HFFc6 (cell line): ENCODE measurements around the gene C11orf65. TPM values are rescaled to one million over a fixed set of nuclear protein-coding genes. Genes with fewer than 3 reads are reported as not detected.
"Not testable (repeated sequence)": the region's sequence is repeated elsewhere in the genome, so short reads cannot be mapped to it uniquely, and the experiment has no call there.

Experiments used
- DNase-seq: peaks from one replicate; pipeline ENCODE4 v3.0.0-alpha.2; 2018
- H3K27ac Mint-ChIP-seq: 2 replicates; pipeline ENCODE4 v1.8.0; 2020; ENCODE audit warnings: mild to moderate bottlenecking, mixed read lengths
- H3K27me3 Mint-ChIP-seq: 2 replicates; pipeline ENCODE4 v1.8.0; 2021; ENCODE audit warnings: mild to moderate bottlenecking, moderate library complexity, mixed read lengths; ENCODE audit not compliant: insufficient read depth
- H3K36me3 Mint-ChIP-seq: 2 replicates; pipeline ENCODE4 v1.8.0; 2021; ENCODE audit warnings: low read depth, mixed read lengths
- H3K4me1 Mint-ChIP-seq: 2 replicates; pipeline ENCODE4 v1.8.0; 2020; ENCODE audit warnings: low read depth, mixed read lengths
- H3K4me3 Mint-ChIP-seq: 2 replicates; pipeline ENCODE4 v1.8.0; 2020; ENCODE audit warnings: mild to moderate bottlenecking, moderate library complexity, mixed read lengths
- H3K9me3 Mint-ChIP-seq: 2 replicates; pipeline ENCODE4 v1.8.0; 2020; ENCODE audit warnings: mild to moderate bottlenecking, mixed read lengths
- CTCF ChIP-seq: fragments of 200-600 bp; sonication (generic); IDR thresholded peaks from 2 replicates; pipeline ENCODE4 v1.5.0; 2021; ENCODE audit warnings: antibody characterized with exemption, mild to moderate bottlenecking
- total RNA-seq, 6 experiments: library from RNA; stranded (reverse); fragmentation: NEBNext Ultra II Directional; extraction: Animal tissue kit (Norgen Biotek cat#: 25700); gene quantifications; 2 replicates in 1 of 6; 3 replicates in 5 of 6; pipeline ENCODE4 v1.2.3, GENCODE V29; 2021

The C11orf65 gene
- total RNA-seq, 6 experiments from 2014 or later, result 0.47 to 0.69 (median 0.51) TPM; not detected in 1

- H3K27ac Mint-ChIP-seq, result no peak overlapping the region
- no peaks in the 10 kb centered on the region; the same call in none of the 2 replicates for H3K27me3 Mint-ChIP-seq
- no peak overlapping the region for H3K4me3 Mint-ChIP-seq
- no peaks in the 10 kb centered on the region for H3K9me3 Mint-ChIP-seq
- TF ChIP-seq CTCF, result no peak
- DNase-seq, result no peak
- no peaks in the 10 kb centered on the region for H3K4me1 Mint-ChIP-seq
- no peaks in the 10 kb centered on the region for H3K36me3 Mint-ChIP-seq
Observed at GRCh38 chr11:108393046-108393445, 74.3 kb downstream of the C11orf65 start.

DNA sequence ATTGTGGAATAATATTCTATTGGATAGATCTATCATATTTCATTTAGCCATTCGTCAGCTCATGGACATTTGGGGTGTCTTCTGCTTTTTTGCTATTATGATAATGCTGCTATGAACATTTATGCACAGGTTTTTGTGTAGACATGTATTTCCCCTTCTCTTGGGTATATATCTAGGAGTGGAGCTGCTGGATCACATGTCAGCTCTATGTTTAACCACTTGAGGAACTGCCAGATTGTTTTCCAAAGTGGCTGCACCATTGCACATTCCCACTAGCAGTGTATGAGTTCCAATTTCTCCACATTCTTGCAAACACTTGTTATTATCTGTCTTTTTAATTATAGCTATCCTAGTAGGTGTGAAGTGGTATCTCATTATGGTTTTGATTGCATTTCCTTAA, 75.0 kb downstream of the C11orf65 start:
- H3K4me3 Mint-ChIP-seq, result no peak overlapping the region
- no peaks in the 10 kb centered on the region for H3K36me3 Mint-ChIP-seq
- no peak overlapping the region for H3K27ac Mint-ChIP-seq
- H3K9me3 Mint-ChIP-seq, result no peaks in the 10 kb centered on the region
- no peak for TF ChIP-seq CTCF
- DNase-seq, result no peak
- H3K27me3 Mint-ChIP-seq, result no peaks in the 10 kb centered on the region; the same call in none of the 2 replicates
- H3K4me1 Mint-ChIP-seq, result no peaks in the 10 kb centered on the region

- Mint-ChIP-seq H3K4me1 (no peaks in the 10 kb centered on the region), H3K36me3 (no peaks in the 10 kb centered on the region), H3K9me3 (no peaks in the 10 kb centered on the region), H3K4me3 (no peak overlapping the region), H3K27ac (no peak overlapping the region), H3K27me3 (peaks cover 2% of the 10 kb centered on the region)
- no peak for TF ChIP-seq CTCF
- no peak for DNase-seq
Observed at GRCh38 chr11:108388576-108388975, 78.8 kb downstream of the C11orf65 start.

DNA sequence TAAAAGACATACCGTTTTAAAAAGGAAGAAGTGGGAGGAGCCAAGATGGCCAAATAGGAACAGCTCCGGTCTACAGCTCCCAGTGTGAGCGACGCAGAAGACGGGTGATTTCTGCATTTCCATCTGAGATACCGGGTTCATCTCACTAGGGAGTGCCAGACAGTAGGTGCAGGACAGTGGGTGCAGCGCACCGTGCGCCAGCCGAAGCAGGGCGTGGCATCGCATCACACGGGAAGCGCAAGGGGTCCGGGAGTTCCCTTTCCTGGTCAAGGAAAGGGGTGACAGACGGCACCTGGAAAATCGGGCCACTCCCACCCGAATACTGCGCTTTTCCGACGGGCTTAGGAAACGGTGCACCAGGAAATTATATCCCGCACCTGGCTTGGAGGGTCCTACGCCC, 93.8 kb downstream of the C11orf65 start:
- not testable (repeated sequence) for H3K27ac Mint-ChIP-seq

DNA sequence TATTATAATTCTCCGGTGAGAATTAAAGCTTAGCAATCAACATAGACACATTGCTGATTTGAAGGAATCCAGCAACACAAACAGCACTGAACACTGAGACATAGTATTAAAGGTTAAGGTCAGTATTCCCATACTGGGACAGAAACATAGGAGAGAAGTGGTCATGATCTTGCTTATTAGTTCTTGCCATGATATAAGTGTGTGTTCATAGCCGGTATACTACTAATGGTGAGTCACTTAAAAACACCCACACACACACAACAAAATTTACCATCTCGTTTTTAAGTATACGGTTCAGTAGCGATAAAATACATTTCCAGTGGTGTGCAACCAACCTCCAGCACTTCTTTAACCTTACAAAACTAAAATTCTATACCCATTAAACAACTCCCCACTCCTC, 96.3 kb downstream of the C11orf65 start:
- no peak for DNase-seq
- no peak for TF ChIP-seq CTCF
- Mint-ChIP-seq H3K4me1 (peaks cover 12% of the 10 kb centered on the region), H3K27me3 (no peaks in the 10 kb centered on the region), H3K27ac (no peak overlapping the region), H3K9me3 (peaks cover 6% of the 10 kb centered on the region; the same call in 1 of the 2 replicates), H3K4me3 (no peak overlapping the region), H3K36me3 (peaks cover 25% of the 10 kb centered on the region)

More for the DNA sequence above, 93.8 kb downstream of the C11orf65 start:
- H3K4me1 Mint-ChIP-seq, H3K27me3 Mint-ChIP-seq, H3K9me3 Mint-ChIP-seq, DNase-seq, H3K4me3 Mint-ChIP-seq: not testable (repeated sequence)
- H3K36me3 Mint-ChIP-seq, result peaks cover 21% of the 10 kb centered on the region

DNA sequence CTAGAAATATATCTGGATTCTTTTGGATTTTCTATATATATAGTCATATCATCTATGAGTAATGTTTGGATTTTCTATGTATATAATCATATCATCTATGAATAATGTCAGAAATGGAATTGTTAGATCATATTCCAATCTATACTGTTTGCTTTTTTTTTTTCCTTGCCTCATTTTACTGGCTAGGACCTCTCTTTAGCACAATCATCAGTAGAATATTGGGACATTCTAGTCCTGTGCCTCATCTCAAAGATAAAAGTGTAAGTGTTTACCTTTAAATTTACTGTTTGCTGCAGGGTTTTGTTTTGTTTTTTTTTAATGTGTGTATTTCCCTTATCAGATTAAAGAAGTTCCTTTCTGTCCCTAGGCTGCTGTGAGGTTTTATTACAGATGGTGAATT, 97.0 kb downstream of the C11orf65 start:
- Mint-ChIP-seq H3K27me3 (no peaks in the 10 kb centered on the region), H3K4me3 (no peak overlapping the region), H3K36me3 (peaks cover 30% of the 10 kb centered on the region), H3K4me1 (peaks cover 12% of the 10 kb centered on the region), H3K9me3 (peaks cover 6% of the 10 kb centered on the region; the same call in 1 of the 2 replicates), H3K27ac (no peak overlapping the region)
- DNase-seq, result no peak
- TF ChIP-seq CTCF, result no peak
